HL-60 (cell line): ENCODE measurements around the gene LRRC1.

Experiments used
- DNase-seq, 2 experiments: peaks; one replicate each; pipeline ENCODE4 v3.0.0-alpha.2; 2010 to 2020; ENCODE audit warnings: low read depth in 1 of 2, low spot score in 1 of 2
- H3K27ac ChIP-seq: fragments of 250-450 bp; sonication (Bioruptor Pico); replicated peaks from 2 replicates; pipeline ENCODE4 v1.5.1; 2020; ENCODE audit warnings: mild to moderate bottlenecking, moderate library complexity
- H3K27me3 ChIP-seq: fragments of 250-450 bp; sonication (Bioruptor Pico); 2 replicates; pipeline ENCODE4 v1.5.1; 2021; ENCODE audit warnings: mild to moderate bottlenecking, moderate library complexity; ENCODE audit not compliant: insufficient read depth, poor library complexity, severe bottlenecking
- H3K4me3 ChIP-seq: replicated peaks from 2 replicates; pipeline ENCODE4 v1.5.1; 2011; ENCODE audit warnings: mild to moderate bottlenecking, control low read depth, low read length; ENCODE audit not compliant: insufficient read depth
- CTCF ChIP-seq: IDR thresholded peaks from one replicate; pipeline ENCODE4 v1.5.1; 2011; ENCODE audit warnings: low read length, control low read depth, inconsistent platforms; ENCODE audit not compliant: insufficient read depth
- GABPA ChIP-seq: IDR thresholded peaks from 2 replicates; pipeline ENCODE4 v1.6.1; 2012; ENCODE audit warnings: low read depth
- POLR2AphosphoS5 ChIP-seq: IDR thresholded peaks from 2 replicates; pipeline ENCODE4 v1.6.1; 2012; ENCODE audit warnings: low read depth
- REST ChIP-seq: IDR thresholded peaks from 2 replicates; pipeline ENCODE4 v1.6.1; 2012; ENCODE audit warnings: low read depth; ENCODE audit not compliant: insufficient replicate concordance
- SPI1 ChIP-seq: IDR thresholded peaks from 2 replicates; pipeline ENCODE4 v1.6.1; 2012; ENCODE audit warnings: low read depth, mild to moderate bottlenecking, borderline replicate concordance

LRRC1 gene

GRCh38 chr6:53754330-53754729 lies 40.5 kb upstream of the LRRC1 start:
- no peak overlapping the region for H3K4me3 ChIP-seq
- no peak for DNase-seq
- no peaks in the 10 kb centered on the region for H3K27me3 ChIP-seq
- H3K27ac ChIP-seq = no peak overlapping the region
- TF ChIP-seq REST (no peak), SPI1 (no peak), CTCF (no peak), GABPA (no peak), POLR2AphosphoS5 (no peak)

- TF ChIP-seq GABPA (no peak), CTCF (no peak), POLR2AphosphoS5 (no peak), REST (no peak), SPI1 (no peak)
- no peak for DNase-seq
- no peak overlapping the region for H3K4me3 ChIP-seq
- no peak overlapping the region for H3K27ac ChIP-seq
- no peaks in the 10 kb centered on the region for H3K27me3 ChIP-seq
Observed at GRCh38 chr6:53756396-53756795, 38.4 kb upstream of the LRRC1 start.

- Histone ChIP-seq H3K27ac (no peak overlapping the region), H3K27me3 (no peaks in the 10 kb centered on the region), H3K4me3 (no peak overlapping the region)
- no peak for DNase-seq
- TF ChIP-seq GABPA = no peak
- no peak for TF ChIP-seq SPI1
- TF ChIP-seq CTCF = no peak
- TF ChIP-seq POLR2AphosphoS5 = no peak
- no peak for TF ChIP-seq REST
Observed at GRCh38 chr6:53758496-53758895, 36.3 kb upstream of the LRRC1 start.
